Smooth muscle cell (in vitro differentiated cells): Measurements from ENCODE around the gene EVA1A. TPM values are rescaled to one million over a fixed set of nuclear protein-coding genes. Genes with fewer than 3 reads are reported as not detected.
A peak's percentile ranks its signal among the peaks of the same experiment; 100 is the strongest.

Experiments used
- DNase-seq: peaks from one replicate; lab custom pipeline; 2025; ENCODE audit not compliant: unreplicated experiment; lab: John Stamatoyannopoulos, UW
- H2AFZ ChIP-seq: fragments of 200-600 bp; sonication (generic); 2 replicates; pipeline ENCODE4 v1.6.0; 2016; ENCODE audit warnings: antibody characterized with exemption, low read depth, mild to moderate bottlenecking
- H3F3A ChIP-seq: fragments of 200-600 bp; sonication (generic); 2 replicates; pipeline ENCODE4 v1.6.0; 2017; ENCODE audit warnings: antibody characterized with exemption, low read depth
- H3K27ac ChIP-seq: fragments of 200-600 bp; sonication (generic); 2 replicates; pipeline ENCODE4 v1.5.1; 2016; ENCODE audit warnings: low read depth, mild to moderate bottlenecking
- H3K27me3 ChIP-seq: fragments of 200-600 bp; sonication (generic); 2 replicates; pipeline ENCODE4 v1.6.1; 2016; ENCODE audit warnings: low read depth, mild to moderate bottlenecking
- H3K36me3 ChIP-seq: fragments of 200-600 bp; sonication (generic); 2 replicates; pipeline ENCODE4 v1.5.1; 2016; ENCODE audit warnings: low read depth
- H3K4me1 ChIP-seq: fragments of 200-600 bp; sonication (generic); 2 replicates; pipeline ENCODE4 v1.5.1; 2016; ENCODE audit warnings: low read depth
- H3K4me2 ChIP-seq: fragments of 200-600 bp; sonication (generic); 2 replicates; pipeline ENCODE4 v1.6.0; 2016; ENCODE audit warnings: mild to moderate bottlenecking
- H3K4me3 ChIP-seq: fragments of 200-600 bp; sonication (generic); 2 replicates; pipeline ENCODE4 v1.5.1; 2016; ENCODE audit warnings: mild to moderate bottlenecking
- H3K79me2 ChIP-seq: fragments of 200-600 bp; sonication (generic); 2 replicates; pipeline ENCODE4 v1.6.0; 2016; ENCODE audit warnings: low read depth, mild to moderate bottlenecking
- H3K9ac ChIP-seq: fragments of 200-600 bp; sonication (generic); 2 replicates; pipeline ENCODE4 v1.6.0; 2016; ENCODE audit warnings: low read depth
- H3K9me3 ChIP-seq: fragments of 200-600 bp; sonication (generic); replicated peaks from 2 replicates; pipeline ENCODE4 v1.5.1; 2016; ENCODE audit warnings: low read depth
- H4K20me1 ChIP-seq: fragments of 200-600 bp; sonication (generic); 2 replicates; pipeline ENCODE4 v1.6.0; 2016; ENCODE audit warnings: low read depth
- CTCF ChIP-seq: fragments of 200-600 bp; sonication (generic); IDR thresholded peaks from 2 replicates; pipeline ENCODE4 v1.5.1; 2017; ENCODE audit warnings: borderline replicate concordance, mild to moderate bottlenecking, antibody characterized with exemption; ENCODE audit not compliant: insufficient read depth, poor library complexity, severe bottlenecking
- WGBS: methylation state at CpG from one replicate; pipeline ENCODE4 v1.1.7; 2016; ENCODE audit warnings: low lambda C conversion rate; 5-methylcytosine and 5-hydroxymethylcytosine counted together
- polyA plus RNA-seq: library from polyadenylated mRNA; unstranded; fragments of >200 nt; fragmentation: Nextera tagmentation; extraction: Ambion mirVana; gene quantifications from 2 replicates; pipeline ENCODE4 v1.2.1, GENCODE V29; 2016
- total RNA-seq: library from RNA; depleted of rRNA; stranded (reverse); fragments of >200 nt; gene quantifications from 2 replicates; pipeline ENCODE4 v1.2.3, GENCODE V29; 2014

Gene EVA1A
- total and polyA plus RNA-seq, 2 experiments from 2014 or later: 84.1 to 89.2 TPM

DNA sequence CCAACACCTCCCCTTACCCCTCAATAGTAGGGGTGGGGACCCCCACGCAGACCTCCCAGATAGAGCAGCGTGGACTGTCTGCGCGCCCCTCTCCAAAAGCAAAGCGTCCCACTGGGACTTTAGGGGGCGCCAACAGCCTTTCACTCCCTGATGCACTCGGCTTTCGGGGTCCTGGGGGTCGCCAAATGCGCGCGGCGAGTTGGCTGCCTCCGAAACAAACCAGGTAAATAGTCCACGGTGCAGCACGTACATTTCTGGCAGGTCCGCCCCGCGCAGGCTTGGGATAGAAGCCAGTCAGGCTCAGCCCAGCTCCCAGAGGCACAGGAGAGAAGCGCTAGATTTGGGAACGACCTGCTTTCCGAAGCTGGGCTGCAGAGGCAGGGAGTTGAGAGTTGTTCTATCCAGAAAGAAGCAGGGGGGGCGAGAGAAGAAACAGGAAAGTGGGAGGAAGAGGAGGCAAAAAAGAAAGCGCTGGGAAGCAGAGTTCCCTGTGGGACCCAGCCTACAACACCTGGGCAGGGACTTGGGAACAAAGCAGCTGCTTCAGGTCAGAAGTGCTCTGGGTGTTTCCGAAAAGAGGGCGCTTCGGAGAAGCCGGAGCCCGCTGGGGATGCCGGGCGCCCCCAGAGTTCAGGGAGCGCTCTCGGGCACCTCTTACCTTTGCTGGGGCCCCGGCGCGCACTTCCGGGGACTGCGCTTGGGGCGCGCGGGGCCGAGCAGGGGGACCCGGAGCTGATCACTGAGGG is 544 bp downstream of the EVA1A start:
- Histone ChIP-seq H3K36me3 (no peaks in the 10 kb centered on the region), H3K27ac (peak overlapping the region; percentile 87), H4K20me1 (peaks cover 42% of the 10 kb centered on the region), H3K4me2 (peak overlapping the region; percentile 99), H3K27me3 (no peaks in the 10 kb centered on the region), H3K9me3 (no peaks in the 10 kb centered on the region), H3F3A (peaks cover 12% of the 10 kb centered on the region), H3K4me1 (peaks cover 23% of the 10 kb centered on the region), H2AFZ (peak overlapping the region; percentile 85), H3K79me2 (peaks cover 25% of the 10 kb centered on the region), H3K4me3 (peak overlapping the region; percentile 66), H3K9ac (peak overlapping the region; percentile 73)
- TF ChIP-seq CTCF: peak; percentile 18
- WGBS: 2% methylated on average over 41 of the region's 43 CpGs
- DNase-seq: no peak

DNA sequence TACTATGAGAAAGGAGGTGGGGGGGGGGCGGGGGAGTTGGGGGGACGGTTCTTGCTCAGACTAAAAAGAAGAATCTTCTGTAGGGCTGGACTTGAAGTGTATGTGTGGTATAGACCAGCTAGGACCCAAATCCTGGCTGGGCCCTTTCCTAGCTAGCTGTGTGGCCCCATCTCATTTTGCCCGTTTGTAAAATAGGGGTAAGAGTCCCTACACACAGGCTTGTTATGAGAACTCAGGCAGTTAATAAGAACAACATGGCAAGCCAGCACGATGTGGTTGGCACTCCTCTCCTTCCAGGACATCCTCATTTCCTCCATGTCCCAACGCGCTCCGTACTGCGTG is 1.1 kb downstream of the EVA1A start:
- H4K20me1 ChIP-seq: peaks cover 47% of the 10 kb centered on the region
- 26% methylated on average over 8 of the region's 8 CpGs for WGBS
- H3K9ac ChIP-seq: peak overlapping the region; percentile 73
- peak overlapping the region; percentile 99 for H3K4me2 ChIP-seq
- H3K4me3 ChIP-seq: peak overlapping the region; percentile 66
- H3K4me1 ChIP-seq: peaks cover 23% of the 10 kb centered on the region
- no peak for DNase-seq
- peaks cover 25% of the 10 kb centered on the region for H3K79me2 ChIP-seq
- H3K9me3 ChIP-seq: no peaks in the 10 kb centered on the region
- H3F3A ChIP-seq: peaks cover 12% of the 10 kb centered on the region
- TF ChIP-seq CTCF: no peak
- H2AFZ ChIP-seq: peak overlapping the region; percentile 85
- H3K27ac ChIP-seq: no peak overlapping the region
- no peaks in the 10 kb centered on the region for H3K27me3 ChIP-seq
- H3K36me3 ChIP-seq: no peaks in the 10 kb centered on the region

GRCh38 chr2:75558786-75559679 is 1.7 kb downstream of the EVA1A start:
- H3K36me3 ChIP-seq: no peaks in the 10 kb centered on the region
- DNase-seq: no peak
- no peaks in the 10 kb centered on the region for H3K9me3 ChIP-seq
- peaks cover 12% of the 10 kb centered on the region for H3F3A ChIP-seq
- no peak overlapping the region for H3K27ac ChIP-seq
- no peaks in the 10 kb centered on the region for H3K27me3 ChIP-seq
- no peak for TF ChIP-seq CTCF
- peaks cover 53% of the 10 kb centered on the region for H4K20me1 ChIP-seq
- H3K4me1 ChIP-seq: peaks cover 23% of the 10 kb centered on the region
- no peak overlapping the region for H2AFZ ChIP-seq
- WGBS: 85% methylated on average over 9 of the region's 9 CpGs
- peak overlapping the region; percentile 99 for H3K4me2 ChIP-seq
- no peak overlapping the region for H3K9ac ChIP-seq
- H3K4me3 ChIP-seq: peak overlapping the region; percentile 66
- peaks cover 25% of the 10 kb centered on the region for H3K79me2 ChIP-seq
